ENCODE results near the gene EIF3D. TPM values are rescaled to one million over a fixed set of nuclear protein-coding genes. Genes with fewer than 3 reads are reported as not detected.

The EIF3D gene
- total RNA-seq, 6 experiments from 2014 or later = 163 to 177 (median 172) TPM

DNA sequence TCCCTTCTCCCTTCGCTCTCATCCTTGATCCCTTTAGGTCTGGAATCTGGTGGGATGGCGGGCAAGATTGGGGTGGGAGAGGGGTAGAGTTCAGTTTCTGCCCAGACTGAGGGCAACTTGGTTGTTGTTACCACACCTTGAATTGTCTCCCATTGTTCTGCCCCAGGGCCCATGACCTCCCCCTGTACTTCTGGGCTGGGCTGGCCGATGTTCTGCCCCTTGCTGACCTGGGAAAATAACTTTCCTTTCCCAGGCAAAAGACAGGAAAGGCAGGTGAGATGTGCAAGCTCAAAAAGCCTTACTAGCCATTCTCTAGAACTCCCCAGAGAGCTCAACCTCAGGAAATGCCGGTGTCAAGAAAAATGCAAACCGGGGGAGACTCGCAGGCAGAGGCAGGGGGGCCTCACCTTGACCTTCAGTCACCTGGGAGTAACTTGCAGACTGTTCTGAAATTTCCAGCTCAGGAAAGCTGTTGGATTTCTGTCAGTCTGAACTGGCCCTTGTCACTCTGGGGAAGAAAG, 32.4 kb upstream of the EIF3D start:
- H3K9me3 Mint-ChIP-seq = no peaks in the 10 kb centered on the region
- TF ChIP-seq, protein P1, sequence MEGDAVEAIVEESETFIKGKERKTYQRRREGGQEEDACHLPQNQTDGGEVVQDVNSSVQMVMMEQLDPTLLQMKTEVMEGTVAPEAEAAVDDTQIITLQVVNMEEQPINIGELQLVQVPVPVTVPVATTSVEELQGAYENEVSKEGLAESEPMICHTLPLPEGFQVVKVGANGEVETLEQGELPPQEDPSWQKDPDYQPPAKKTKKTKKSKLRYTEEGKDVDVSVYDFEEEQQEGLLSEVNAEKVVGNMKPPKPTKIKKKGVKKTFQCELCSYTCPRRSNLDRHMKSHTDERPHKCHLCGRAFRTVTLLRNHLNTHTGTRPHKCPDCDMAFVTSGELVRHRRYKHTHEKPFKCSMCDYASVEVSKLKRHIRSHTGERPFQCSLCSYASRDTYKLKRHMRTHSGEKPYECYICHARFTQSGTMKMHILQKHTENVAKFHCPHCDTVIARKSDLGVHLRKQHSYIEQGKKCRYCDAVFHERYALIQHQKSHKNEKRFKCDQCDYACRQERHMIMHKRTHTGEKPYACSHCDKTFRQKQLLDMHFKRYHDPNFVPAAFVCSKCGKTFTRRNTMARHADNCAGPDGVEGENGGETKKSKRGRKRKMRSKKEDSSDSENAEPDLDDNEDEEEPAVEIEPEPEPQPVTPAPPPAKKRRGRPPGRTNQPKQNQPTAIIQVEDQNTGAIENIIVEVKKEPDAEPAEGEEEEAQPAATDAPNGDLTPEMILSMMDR (IDR thresholded peaks at IDR 0.05) = no peak
- H3K27me3 Mint-ChIP-seq (ENCODE audit: insufficient read depth) = peaks cover 36% of the 10 kb centered on the region
- H3K4me1 Mint-ChIP-seq (ENCODE audit: low read depth) = peaks cover 15% of the 10 kb centered on the region
- no peak for DNase-seq
- H3K4me3 Mint-ChIP-seq = no peak overlapping the region
- H3K36me3 Mint-ChIP-seq (ENCODE audit: low read depth) = no peaks in the 10 kb centered on the region
- H3K27ac Mint-ChIP-seq = no peak overlapping the region

DNA sequence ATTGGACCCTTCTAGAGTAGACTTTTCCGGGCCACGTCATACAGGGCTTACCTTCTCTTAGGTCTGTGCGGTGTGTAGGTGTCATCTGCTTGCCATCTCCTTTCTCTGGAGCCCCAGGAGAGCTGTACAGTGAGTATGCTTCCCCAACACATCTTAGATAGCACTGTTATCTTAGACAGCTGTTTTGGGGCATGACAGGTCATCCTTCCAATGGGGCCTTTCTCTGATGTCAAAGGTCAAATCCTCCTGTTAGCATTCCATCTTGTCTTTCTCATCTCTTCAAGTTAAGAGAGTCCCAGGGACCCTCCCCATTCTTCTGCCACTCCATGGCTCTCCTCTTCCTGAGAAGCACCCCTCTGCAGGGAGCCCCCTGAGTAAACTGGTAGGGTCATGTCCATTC, 31.0 kb upstream of the EIF3D start:
- Mint-ChIP-seq H3K4me1 (ENCODE audit: low read depth) (peaks cover 15% of the 10 kb centered on the region), H3K9me3 (no peaks in the 10 kb centered on the region)

DNA sequence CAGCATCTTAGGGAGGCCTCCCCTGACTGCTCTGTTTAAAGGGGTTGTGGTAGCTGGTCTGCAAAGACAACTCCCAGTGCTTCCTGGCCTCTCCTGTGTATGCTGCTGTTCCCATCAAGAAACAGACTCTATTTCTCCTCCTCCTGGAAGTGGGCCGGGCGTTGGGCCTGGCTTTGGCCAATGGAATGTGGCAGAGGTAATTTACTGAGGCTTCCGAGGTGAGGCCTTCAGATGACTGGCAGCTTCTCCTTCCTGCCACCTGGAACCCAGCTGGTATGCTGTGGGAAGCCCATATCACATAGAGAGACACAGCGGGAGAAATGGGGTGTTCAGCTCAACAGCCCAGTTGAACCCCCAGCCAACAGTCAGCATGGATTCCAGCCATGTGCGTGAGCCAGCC, 25.1 kb upstream of the EIF3D start:
- 0 out of 2 replicates have a peak, but pooled peaks cover 3% of the 10 kb centered on the region for H3K4me1 Mint-ChIP-seq (ENCODE audit: low read depth)
- H3K27me3 Mint-ChIP-seq (ENCODE audit: insufficient read depth) = peaks cover 45% of the 10 kb centered on the region
- no peak overlapping the region for H3K27ac Mint-ChIP-seq
- TF ChIP-seq, protein P1 (IDR thresholded peaks at IDR 0.05) = no peak
- no peaks in the 10 kb centered on the region for H3K36me3 Mint-ChIP-seq (ENCODE audit: low read depth)
- H3K4me3 Mint-ChIP-seq = no peak overlapping the region
- no peak for DNase-seq
- no peaks in the 10 kb centered on the region for H3K9me3 Mint-ChIP-seq

More for the DNA sequence above, 31.0 kb upstream of the EIF3D start:
- TF ChIP-seq, protein P1 (IDR thresholded peaks at IDR 0.05) = no peak
- no peak for DNase-seq
- Mint-ChIP-seq H3K36me3 (ENCODE audit: low read depth) (no peaks in the 10 kb centered on the region), H3K4me3 (no peak overlapping the region), H3K27ac (no peak overlapping the region), H3K27me3 (ENCODE audit: insufficient read depth) (peaks cover 33% of the 10 kb centered on the region)

DNA sequence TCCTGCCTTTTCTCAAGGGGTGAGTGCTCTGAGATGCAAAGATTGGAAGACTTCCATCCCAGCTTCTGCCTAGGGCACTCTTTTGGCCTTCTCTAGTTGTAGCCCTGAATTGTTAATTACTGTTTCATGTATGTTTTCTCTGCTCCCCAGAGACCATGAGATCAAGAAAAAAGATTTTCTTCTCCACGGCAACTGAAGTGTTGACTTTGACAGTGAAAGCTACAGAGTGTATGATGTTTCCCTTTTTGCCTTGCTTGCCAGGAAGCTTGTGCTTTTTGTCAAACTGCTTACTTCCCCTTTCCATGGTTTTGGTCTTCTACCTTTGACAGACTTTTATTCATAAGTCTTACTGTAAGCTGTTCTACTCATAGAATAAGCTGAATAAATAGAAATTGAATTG, 23.3 kb upstream of the EIF3D start:
- Mint-ChIP-seq H3K27ac (no peak overlapping the region), H3K27me3 (ENCODE audit: insufficient read depth) (peaks cover 40% of the 10 kb centered on the region), H3K9me3 (no peaks in the 10 kb centered on the region), H3K36me3 (ENCODE audit: low read depth) (no peaks in the 10 kb centered on the region), H3K4me3 (no peak overlapping the region), H3K4me1 (ENCODE audit: low read depth) (peaks cover 18% of the 10 kb centered on the region)
- TF ChIP-seq, protein P1 (IDR thresholded peaks at IDR 0.05) = no peak
- no peak for DNase-seq

DNA sequence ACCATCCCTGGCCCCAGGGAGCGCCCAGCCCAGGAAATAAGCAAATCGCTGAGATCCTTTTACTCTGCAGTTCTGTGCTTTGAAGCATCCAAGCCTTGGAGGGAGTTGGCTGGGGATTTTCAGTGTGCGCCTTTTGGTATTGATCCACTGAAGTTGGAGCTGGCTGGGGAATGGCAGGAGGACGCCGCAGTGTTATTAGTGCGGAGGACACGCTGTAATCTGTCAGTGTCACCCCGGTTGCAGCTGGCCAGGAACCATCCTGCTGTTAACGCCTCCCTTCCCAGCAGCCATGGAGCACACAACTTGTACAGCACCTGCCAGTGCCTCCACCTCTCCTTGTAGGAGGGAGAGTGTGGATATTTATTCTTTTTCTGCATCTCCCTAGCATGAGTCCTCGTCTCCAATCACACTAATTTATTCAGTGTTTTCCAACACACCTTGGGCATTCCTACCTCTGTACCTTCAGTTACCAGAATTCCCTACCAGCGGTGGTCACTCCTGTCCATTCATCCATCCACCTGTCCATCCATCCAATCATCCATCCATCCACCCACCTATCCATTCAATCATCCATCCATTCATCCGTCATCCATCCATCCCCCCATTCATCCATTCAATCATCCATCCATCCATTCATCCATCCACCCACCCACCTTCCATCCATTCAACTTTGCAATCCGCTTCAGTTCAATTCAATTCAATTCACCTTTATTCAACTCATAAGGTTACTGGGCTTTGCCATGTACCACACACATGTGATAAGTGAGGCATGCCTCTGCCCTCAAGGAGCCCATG, 21.9 kb upstream of the EIF3D start:
- Mint-ChIP-seq H3K4me1 (ENCODE audit: low read depth) (peaks cover 32% of the 10 kb centered on the region), H3K9me3 (no peaks in the 10 kb centered on the region), H3K27me3 (ENCODE audit: insufficient read depth) (peaks cover 34% of the 10 kb centered on the region), H3K4me3 (no peak overlapping the region), H3K36me3 (ENCODE audit: low read depth) (no peaks in the 10 kb centered on the region), H3K27ac (no peak overlapping the region)
- TF ChIP-seq, protein P1 (IDR thresholded peaks at IDR 0.05) = no peak
- no peak for DNase-seq
